HG03354 (cell line): ENCODE measurements around the gene STPG3.
"Not testable (repeated sequence)": the region's sequence is repeated elsewhere in the genome, so short reads cannot be mapped to it uniquely, and the experiment has no call there.

Experiments
- ATAC-seq: cut with Tn5 transposase; IDR thresholded peaks from one replicate; pipeline ENCODE4 v1.9.1; 2021; ENCODE audit warnings: mild to moderate bottlenecking; ENCODE audit not compliant: unreplicated experiment, poor library complexity, severe bottlenecking

STPG3 gene

DNA sequence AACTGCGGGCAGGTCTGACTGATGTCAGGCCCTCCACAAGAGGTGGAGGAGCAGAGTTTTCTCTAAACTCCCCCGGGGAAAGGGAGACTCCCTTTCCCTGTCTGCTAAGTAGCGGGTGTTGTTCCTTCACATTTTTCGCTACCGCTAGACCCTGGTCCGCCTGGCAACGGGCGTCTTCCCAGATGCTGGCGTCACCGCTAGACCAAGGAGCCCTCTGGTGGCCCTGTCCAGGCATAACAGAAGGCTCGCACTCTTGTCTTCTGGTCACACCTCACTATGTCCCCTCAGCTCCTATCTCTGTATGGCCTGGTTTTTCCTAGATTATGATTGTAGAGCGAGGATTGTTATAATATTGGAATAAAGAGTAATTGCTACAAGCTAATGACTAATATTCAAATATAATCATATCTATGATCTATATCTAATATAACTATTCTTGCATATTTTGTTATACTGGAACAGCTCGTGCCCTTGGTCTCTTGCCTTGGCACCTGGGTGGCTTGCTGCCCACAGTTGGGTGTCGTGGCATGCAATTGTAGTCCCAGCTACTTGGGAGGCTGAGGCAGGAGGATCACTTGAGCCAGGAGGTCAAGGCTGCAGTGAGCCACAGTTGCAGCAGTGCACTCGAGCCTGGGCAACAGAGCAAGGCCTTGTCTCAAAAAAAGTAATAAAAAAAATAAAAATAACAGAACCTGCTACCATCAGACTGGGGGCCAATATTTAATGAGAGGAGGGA lies 11.3 kb downstream of the STPG3 start:
- ATAC-seq, result not testable (repeated sequence)

DNA sequence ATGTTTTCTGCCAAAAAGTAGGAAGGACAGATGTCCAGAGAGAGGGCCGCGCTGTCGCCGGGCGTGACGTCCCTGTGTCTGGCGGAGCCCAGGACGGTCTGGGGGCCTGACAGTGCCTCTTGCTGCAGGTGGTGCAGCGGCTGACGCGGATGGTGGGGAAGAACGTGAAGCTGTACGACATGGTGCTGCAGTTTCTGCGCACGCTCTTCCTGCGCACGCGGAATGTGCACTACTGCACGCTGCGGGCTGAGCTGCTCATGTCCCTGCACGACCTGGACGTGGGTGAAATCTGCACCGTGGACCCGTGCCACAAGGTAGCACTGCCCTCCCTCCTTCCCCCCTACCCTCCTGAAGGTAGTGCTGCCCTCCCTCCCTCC lies 11.8 kb downstream of the STPG3 start:
- no peak for ATAC-seq

DNA sequence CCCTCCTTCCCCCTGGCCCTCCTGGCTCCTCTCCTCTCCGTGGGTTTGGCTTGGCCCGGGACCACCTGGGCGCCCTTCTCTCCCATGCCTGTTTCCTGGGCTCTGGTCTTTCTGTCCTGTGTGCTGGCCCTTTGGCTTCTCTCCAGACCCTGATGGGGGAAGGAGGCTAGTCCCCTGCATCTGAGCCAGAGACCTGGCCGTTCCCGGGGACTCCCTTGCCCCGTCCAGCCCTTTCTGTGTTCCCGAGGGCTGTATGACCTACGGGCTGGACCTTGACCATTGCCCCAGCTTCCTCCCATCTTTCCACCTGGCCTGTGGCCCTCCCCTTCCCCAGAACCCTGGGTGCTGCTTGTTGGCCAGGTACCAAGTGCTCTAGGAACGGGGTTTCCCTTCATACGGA lies 12.4 kb downstream of the STPG3 start:
- no peak for ATAC-seq

DNA sequence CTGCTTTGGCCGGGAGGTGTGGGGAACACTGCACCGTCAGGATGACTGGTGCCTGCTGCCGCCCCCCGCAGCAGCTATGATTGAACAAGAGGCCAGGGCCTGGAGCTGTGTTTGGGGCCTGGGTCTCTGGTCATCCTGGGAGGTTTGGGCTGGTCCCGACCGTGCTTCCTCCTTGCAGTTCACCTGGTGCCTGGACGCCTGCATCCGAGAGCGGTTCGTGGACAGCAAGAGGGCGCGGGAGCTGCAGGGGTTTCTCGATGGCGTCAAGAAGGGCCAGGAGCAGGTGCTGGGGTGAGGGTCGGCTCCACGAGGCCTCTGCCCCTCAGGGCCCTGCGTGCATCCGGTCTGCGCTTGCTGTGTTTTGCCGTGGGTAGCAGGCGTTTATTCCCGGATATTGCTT lies 13.0 kb downstream of the STPG3 start:
- no peak for ATAC-seq

DNA sequence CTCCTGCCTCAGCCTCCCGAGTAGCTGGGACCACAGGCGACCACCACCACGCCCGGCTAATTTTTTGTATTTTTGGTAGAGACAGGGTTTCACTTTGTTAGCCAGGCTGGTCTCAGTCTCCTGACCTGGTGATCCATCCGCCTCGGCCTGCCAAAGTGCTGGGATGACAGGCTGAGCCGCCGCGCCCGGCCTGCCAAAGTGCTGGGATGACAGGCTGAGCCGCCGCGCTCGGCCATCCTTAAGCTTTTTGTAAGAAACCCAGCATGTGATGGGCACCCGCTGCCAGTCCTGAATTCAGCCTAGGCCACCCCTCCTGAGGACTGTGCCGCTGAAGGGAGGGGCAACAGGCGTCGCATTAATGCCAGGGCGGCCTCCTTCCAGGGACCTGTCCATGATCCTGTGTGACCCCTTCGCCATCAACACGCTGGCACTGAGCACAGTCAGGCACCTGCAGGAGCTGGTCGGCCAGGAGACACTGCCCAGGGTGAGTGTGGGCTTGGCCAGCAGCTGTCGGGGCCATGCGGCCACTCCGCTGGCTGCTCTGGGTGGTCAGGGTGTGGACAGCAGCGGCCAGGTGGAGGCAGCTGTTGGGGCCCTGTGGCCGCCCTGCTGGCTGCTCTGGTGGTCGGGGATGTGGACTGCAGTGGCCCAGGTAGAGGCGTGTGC lies 14.5 kb downstream of the STPG3 start:
- no peak for ATAC-seq

DNA sequence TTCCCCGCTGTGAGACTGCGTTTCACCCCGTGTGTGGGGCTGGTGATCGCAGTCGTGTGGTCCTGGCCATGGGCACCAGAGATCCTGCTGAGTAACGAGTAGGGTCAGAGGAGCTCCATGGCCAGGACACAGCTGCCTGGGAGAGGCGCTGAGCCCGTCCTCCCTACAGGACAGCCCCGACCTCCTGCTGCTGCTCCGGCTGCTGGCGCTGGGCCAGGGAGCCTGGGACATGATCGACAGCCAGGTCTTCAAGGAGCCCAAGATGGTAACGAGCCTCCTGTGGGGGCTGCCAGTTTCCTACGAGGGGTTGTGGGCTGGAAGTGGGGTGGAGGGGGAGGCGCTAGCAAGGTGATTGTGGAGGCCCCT lies 15.1 kb downstream of the STPG3 start:
- ATAC-seq, result no peak

DNA sequence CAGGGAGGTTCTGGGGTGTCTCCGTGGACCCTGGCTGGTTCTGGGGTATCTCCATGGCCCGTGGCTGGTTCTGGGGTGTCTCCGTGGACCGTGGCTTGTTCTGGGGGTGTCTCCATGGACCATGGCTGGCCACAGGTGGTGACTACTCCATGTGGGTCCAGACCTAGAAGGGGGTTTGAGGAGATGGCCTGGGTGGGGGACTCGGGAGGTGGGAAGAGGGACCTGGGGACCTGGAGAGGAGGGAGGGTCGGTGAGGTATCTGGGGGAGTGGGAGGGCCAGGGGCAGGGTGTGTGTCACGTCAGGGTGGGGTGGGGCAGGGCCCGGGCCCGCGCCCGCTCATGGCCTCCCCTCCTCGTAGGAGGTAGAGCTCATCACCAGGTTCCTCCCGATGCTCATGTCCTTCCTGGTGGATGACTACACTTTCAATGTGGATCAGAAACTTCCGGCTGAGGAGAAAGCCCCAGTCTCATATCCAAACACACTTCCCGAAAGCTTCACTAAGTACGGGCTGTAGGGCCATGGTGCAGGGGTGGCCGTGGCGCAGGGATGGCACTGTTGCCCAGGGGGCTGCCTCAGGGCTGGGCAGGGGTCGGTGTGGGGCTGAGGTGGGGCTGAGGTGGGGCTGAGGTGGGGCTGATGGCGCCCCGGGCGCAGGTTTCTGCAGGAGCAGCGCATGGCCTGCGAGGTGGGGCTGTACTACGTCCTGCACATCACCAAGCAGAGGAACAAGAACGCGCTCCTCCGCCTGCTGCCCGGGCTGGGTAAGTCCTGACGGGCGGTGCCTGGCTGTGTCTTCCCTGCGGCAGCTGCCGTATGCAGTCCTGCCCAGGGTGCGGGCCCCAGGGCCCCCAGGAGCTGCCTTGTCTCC lies 15.7 kb downstream of the STPG3 start:
- ATAC-seq, result no peak

DNA sequence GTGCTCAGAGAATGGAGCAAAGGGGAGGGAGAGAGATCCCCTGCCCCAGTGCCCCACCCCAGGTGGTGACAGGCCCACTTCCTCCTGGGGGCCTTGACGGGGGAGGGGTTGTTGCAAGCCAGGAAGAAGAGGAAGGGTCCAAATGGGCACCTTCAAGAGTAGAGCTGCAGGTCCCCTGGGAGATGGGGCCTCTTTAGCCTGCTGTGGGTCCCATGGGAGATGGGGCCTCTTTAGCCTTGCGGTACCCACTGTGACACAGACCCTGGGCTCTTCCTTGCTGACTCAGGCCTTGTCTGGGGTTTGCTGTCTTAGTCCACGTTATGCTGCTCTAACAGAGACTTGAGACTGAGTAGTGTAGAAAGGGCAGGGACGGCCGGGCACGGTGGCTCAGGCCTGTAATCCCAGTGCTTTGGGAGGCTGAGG lies 16.9 kb downstream of the STPG3 start:
- ATAC-seq, result no peak

DNA sequence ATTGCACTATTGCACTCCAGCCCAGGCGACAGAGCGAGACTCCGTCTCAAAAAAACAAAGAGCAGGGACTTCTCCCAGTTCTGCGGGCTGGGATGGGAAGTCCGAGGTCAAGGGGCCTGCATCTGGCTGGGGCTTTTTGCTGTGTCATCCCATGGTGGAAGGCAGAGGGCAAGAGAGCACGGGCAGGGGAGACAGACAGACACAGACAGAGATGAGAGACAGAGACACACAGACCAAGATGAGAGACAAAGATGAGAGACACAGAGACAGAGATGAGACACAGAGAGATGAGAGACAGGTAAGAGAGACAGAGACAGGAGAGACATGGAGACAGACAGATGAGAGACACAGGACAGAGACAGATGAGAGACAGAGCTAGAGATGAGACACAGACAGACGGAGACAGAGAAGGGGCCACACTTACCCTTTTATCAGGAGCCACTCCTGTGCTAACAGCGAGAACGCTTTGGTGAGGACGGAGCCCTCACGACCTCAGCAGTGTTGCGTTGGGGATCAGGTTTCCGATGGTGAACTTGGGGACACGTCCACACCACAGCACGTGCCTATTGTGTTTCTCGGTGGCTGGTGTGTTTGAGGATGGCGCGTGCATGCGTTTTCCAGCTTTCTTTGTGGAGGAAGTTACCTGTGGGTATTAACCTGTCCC lies 17.6 kb downstream of the STPG3 start:
- ATAC-seq, result no peak

DNA sequence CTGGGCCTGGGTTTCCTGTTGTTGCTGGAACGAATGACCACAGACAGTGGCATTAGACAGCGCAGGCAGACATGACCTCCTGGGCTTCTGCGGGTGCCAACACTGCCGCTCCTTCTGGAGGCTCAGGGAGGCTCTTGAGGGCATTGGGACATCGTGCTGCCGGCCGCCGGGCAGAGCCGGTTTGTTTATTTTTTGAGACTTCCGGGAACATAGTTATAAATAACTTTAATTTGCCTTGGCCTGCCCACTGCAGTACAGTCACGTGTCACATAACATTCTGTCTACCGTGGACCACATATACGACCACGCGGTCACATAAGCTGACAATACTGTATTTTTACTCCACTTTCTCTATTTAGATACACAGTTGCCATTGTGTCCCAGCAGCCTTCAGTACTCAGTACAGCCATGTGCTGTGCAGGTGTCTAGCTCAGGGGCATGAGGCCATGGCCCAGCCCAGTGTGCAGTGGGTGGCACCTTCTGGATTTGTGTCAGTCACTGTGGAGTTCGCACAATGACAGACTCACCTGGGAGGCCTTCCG lies 18.2 kb downstream of the STPG3 start:
- no peak for ATAC-seq

DNA sequence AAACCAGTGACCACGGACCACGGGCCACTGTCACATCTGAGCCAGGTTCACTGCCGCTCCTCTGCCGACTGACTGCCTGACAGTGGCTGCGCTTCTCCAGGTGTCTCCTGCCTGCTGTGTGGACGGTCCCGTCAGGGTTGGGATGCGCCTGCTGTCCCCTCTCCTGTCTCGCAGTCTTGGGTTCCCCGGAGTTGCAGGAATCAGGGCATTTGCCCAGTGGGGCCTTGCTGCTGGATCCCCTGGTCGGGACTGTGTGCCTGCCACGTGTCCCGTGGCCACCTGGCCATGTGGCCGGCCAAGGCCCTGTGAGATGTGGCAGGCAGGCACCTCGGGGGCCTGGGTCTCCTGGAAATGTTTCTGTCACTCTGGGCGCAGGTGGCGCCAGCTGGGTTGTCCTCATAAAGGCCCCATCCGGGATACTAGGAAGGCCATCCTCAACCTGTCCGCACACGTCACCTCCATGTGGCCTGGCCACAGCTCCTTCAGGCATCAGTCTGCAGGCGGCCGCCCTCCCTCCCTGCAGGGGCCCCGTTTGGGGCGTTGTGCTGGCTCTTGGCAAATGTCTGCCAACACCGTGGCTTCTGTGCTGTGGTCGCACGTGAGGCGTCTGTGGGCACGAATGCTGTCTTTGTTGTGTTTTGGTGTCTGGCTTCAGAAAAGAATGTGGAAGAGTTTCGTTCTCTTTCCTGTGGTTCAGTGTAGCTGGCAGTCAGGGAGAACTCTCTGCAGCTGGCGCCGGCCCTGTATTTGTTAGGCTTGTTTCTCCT lies 20.0 kb downstream of the STPG3 start:
- ATAC-seq, result no peak

DNA sequence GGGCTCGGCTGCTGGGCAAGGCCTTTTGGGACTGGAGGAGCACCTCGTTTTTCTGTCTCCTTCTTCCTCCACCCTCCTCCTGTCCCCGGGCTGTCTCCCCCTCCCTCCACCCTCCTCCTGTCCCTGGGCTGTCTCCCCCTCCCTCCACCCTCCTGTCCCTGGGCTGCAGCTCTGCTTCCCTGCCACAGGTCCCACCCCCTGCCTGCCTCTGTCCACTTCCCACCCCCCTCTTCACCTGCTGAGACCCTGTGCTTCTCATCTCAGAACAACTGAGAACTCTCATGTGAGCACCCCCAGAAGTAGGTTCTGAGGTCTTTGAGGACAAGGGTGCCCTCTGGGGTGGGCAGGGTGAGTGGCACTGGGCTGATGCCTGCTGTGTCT lies 20.6 kb downstream of the STPG3 start:
- no peak for ATAC-seq

DNA sequence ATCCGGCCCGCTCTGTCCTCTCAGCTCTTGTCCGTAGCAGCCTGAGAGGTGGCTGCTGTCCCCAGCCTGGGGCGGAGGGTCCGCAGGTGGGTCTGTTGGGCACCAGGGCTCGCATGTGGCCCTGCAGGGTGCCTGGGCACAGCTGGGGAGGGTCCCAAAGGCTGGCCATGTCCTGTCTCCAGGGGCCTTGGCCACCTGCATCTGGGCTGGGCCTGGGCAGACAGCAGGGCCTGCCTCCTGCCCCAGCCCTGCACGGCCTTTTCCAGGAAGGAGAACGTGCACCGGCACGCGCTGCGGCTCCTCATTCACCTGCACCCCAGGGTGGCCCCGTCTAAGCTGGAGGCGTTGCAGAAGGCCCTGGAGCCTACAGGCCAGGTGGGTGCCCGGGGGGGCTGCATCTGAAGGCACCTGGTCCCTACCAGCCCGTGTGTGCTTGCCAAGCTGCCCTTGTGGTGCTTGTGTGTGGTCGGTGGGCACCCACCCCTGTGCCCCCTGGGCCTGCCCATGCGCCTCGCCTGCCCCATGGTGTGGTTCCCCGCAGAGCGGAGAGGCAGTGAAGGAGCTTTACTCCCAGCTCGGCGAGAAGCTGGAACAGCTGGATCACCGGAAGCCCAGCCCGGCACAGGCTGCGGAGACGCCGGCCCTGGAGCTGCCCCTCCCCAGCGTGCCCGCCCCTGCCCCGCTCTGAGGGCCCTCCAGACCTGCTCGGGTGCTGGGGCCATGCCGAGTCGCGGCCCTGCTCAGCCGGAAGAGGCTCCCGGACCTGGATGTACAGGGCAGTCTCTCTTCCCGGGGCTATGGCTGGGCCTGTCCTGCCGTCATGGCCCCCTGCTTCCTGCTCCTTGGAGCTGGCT lies 21.4 kb downstream of the STPG3 start:
- ATAC-seq, result no peak

DNA sequence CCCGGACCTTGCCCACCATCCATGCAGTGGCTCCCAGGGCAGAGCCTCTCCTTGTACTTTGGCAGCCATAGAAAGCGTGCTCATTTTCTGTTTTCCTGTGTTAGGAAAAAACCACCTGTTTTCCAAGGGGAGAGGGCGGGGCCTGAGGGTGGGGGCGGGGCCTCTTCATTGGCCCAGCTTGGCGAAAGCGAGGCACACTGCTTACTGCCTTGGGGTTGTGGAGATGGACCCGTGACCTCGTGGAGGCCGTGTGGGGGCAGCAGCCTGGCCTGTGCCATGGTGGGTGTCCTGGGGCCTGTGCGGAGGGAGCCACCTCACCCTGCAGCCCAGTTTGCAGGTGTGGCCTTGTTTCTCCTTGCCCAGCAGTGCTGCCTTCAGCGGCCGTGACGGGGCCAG lies 22.0 kb downstream of the STPG3 start:
- no peak for ATAC-seq

DNA sequence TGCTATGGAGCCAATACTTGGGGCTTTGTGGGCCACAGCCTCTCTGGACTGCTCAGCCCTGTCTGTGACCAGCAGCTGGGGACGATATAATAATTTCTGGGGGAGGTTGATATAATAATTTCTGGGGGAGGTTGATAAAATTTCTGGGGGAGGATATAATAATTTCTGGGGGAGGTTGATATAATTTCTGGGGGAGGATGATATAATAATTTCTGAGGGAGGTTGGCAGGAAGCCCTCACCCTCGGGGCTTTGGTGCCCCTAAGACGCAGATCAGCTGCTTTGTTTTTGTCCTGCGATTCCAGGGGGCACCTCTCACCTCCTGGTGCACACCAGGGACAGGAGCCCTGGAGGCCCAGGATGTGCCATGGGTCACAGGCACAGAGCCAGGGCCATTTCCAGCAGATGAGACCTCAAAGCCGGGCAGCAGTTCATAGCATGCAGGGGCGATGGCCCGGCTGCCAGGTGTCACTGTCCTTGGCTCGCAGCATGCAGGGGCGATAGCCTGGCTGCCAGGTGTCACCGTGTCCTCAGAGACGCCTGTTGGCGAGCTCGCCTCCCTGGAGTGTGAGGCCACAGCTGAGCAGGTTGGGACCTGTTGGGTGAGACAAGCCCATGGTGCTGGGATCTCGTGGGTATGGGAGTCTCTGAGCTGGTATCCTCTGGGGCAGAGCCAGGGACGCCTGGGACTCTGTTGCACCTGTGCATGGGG lies 22.7 kb downstream of the STPG3 start:
- no peak for ATAC-seq

DNA sequence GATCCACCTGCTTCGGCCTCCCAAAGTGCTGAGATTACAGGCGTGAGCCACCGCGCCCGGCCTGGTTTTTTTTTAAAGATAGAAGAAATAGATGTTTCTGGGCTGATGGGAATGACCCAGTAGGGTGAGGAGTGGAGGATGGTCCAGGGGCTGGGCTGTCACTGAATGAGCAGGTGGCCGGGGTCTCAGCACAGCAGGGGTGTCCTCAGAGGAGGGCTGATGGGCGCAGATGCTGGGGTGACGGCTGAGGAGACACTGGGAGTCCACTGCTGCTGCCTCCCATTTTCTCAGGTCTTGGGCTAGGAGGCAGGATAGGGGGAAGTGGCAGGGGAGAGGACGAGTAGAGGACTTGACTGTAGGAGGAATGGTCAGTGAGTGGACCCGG lies 24.1 kb downstream of the STPG3 start:
- ATAC-seq, result no peak

DNA sequence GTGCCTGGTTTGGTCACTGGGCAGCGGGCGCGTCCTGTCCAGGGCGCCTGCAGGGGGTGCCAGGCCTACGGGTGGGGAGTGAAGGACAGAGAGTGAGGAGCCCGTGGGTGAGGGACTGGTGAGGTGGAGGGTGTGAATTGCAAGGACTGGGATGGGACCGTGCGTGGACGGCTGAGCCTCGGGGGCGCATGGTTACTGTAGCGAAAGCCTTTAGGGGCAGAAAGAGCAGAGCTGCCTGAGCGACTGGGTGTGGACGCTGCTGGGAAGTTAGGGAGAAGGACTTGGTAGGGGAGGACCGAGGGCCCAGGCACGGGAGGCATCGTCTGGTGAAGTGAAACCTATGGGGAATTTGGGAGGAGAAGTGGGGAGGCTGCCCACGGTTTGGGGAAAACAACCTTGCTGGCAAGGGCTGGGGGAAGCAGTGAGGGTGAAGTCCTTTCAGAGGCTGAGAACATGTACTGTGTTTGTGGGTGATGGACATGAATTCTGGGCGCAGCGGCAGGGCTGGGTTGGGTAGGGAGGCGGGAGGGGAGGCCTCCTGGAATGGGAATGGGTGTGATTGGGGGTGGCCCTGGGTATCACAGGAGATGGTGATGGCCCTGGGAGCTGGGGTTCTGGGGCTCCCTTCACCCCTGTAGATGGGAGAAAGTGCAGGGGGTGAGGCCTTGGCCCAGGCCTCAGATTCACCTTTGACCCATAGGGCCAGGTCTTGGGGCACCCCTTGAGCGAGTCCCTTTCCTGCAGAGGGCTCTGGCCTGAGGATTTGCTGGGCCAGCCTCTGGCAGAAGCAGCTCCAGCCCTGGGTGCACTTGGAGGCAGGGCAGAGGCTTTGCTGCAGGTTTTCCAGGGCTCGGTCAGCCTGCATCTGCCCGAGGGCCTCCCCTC lies 24.7 kb downstream of the STPG3 start:
- no peak for ATAC-seq
